ENCODE measurements around the gene CYP1A2.

DNA sequence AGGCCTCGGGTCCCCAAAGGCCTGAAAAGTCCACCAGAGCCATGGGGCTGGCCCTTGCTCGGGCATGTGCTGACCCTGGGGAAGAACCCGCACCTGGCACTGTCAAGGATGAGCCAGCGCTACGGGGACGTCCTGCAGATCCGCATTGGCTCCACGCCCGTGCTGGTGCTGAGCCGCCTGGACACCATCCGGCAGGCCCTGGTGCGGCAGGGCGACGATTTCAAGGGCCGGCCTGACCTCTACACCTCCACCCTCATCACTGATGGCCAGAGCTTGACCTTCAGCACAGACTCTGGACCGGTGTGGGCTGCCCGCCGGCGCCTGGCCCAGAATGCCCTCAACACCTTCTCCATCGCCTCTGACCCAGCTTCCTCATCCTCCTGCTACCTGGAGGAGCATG is 1.2 kb downstream of the CYP1A2 start:
- TF ChIP-seq EZH2 (IDR thresholded peaks at IDR 0.05; ENCODE audit: low read length, unreplicated experiment) (no peak), CTCF (conservative IDR thresholded peaks at IDR 0.05; ENCODE audit: low read depth, low read length) (no peak)
